KOPT-K1 (cell line): Measurements from ENCODE around the gene ZCCHC7.
"Not testable (repeated sequence)": the region's sequence is repeated elsewhere in the genome, so short reads cannot be mapped to it uniquely, and the experiment has no call there.

ENCODE experiments used
- H3K27ac ChIP-seq: fragments of 200-600 bp; sonication (generic); 2 replicates; pipeline ENCODE4 v1.5.1; 2016; ENCODE audit warnings: antibody characterized with exemption, mild to moderate bottlenecking, low read depth, low read length; ENCODE audit not compliant: poor library complexity, severe bottlenecking
- H3K36me3 ChIP-seq: fragments of 200-600 bp; sonication (generic); 2 replicates; pipeline ENCODE4 v1.5.1; 2017; ENCODE audit warnings: antibody characterized with exemption, mild to moderate bottlenecking, low read length, moderate library complexity; ENCODE audit not compliant: insufficient read depth
- H3K9me3 ChIP-seq: fragments of 200-600 bp; sonication (generic); 2 replicates; pipeline ENCODE4 v1.5.1; 2017; ENCODE audit warnings: antibody characterized with exemption, low read length, mild to moderate bottlenecking; ENCODE audit not compliant: insufficient read depth, poor library complexity, severe bottlenecking

ZCCHC7 gene

DNA sequence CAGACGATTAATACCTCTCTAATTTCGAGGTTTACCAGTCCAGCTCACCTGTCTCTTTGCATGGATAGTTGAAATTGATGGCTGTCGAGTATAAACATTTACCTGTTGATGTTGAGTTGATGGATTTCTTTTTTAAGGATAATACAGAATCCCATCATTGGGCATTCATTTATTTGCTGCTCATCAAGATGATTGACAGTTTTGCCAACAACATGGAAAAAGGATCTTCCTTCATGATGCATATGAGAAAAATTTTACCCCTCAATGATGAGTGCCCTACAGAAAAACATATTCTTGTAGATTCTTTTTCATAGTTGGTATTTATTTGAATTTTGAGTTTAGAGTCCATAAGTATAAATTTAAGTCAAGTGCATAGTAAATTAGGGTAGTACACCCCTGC lies 59.2 kb downstream of the ZCCHC7 start:
- Histone ChIP-seq H3K27ac (no peak overlapping the region), H3K36me3 (peaks cover 6% of the 10 kb centered on the region), H3K9me3 (no peaks in the 10 kb centered on the region)

DNA sequence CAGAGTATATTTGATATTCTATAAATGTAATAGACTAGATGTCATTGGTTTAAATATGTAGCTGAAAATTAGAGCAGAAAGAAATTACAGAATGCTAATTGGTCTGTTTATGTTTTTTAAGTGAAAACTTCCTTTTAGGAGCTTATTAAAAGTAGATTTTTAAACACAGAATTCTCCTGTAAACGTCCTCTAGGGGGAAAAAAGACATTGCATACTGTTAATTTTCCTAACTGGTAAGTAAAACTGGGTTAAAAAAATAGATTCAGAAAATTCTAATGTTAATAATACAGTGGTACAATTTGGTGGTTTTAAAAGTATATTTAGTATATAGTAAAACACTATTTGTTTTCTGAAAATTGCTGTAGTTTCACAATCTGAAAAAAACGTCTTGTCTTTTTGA lies 59.8 kb downstream of the ZCCHC7 start:
- Histone ChIP-seq H3K36me3 (peaks cover 6% of the 10 kb centered on the region), H3K27ac (no peak overlapping the region), H3K9me3 (no peaks in the 10 kb centered on the region)

DNA sequence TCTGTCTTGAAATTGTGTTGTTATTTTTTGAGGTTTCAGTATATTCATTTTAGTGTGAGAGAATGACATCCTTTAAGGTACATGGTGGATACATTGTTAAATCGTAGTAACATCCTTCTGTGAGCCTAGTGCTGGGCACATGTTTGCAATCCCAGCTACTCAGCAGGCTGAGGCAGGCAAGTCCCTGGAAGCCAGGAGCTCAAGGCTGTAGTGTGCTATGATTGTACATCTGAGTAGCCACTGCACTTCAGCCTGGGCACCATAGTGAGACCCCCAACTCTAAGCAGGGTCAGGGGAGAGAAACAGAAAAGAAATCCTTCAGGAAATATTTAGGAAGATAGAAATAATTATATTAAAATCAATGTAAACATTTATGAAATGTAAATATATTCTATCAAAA lies 62.3 kb downstream of the ZCCHC7 start:
- peaks cover 6% of the 10 kb centered on the region for H3K36me3 ChIP-seq
- H3K9me3 ChIP-seq: no peaks in the 10 kb centered on the region
- no peak overlapping the region for H3K27ac ChIP-seq

DNA sequence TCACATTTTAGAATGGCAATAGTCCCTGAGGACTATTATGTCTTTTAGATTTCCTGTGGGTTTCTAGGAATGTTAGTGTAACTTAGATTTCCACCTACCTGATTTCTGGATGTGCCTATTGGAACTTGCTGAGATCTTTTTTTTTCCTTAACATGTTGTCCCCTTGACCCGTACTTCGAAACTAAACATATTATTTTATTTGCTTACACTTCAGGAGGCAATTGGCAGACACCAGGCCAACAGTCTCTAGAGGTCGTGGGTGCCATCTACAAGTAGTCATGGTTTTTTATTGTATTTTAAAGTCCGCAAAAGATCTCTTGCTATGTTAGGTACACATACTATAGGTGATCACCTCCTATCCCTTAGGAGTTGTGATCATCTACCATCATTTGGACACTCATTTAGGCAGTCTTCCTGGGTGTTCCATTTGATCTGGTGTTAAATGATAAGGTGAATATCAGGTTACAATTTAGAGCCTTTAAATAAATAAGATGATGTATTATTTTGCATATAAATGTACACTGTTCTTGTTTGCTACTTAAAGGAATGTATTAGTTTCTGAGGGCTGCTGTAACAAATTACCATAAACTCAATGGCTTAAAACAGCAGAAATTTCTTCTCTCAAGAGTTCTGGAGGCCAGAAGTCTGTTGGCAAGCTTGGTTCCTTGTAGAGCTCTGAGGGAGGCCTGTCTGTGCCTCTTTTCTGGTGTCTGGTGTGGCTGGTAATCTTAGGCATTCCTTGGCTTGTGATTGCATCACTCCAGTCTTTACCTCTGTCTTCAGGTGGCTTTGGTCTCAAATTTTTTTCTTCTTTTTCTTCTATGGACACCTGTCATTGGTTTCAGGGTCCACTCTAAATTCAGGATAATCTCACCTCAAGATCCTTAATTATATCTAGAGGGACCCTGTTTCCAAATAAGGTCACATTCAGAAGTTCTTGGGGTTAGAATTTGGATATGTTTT lies 64.8 kb downstream of the ZCCHC7 start:
- peaks cover 13% of the 10 kb centered on the region for H3K36me3 ChIP-seq
- no peak overlapping the region for H3K27ac ChIP-seq
- no peaks in the 10 kb centered on the region for H3K9me3 ChIP-seq

DNA sequence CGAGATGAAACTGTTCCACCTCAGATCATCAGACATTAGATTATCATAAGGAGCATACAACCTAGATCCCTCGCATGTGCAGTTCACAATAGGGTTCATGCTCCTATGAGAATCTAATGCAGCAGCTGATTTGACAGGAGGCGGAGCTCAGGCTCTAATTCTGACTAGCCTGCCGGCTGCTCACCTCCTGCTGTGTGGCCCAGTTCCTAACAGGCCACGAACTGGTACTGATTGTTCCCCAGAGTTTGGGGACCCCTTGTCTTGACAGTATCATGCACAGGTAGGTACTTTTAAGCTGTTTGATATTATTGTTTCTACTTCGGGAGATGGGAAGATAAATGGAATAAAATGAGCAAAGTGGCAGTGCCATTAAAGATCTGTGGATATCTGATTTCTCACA lies 66.9 kb downstream of the ZCCHC7 start:
- Histone ChIP-seq H3K27ac (no peak overlapping the region), H3K36me3 (peaks cover 14% of the 10 kb centered on the region; the same call in 1 of the 2 replicates), H3K9me3 (no peaks in the 10 kb centered on the region)

GRCh38 chr9:37187713-37188439 lies 67.5 kb downstream of the ZCCHC7 start:
- Histone ChIP-seq H3K9me3 (no peaks in the 10 kb centered on the region), H3K36me3 (peaks cover 14% of the 10 kb centered on the region; the same call in 1 of the 2 replicates), H3K27ac (no peak overlapping the region)

- peaks cover 14% of the 10 kb centered on the region; the same call in 1 of the 2 replicates for H3K36me3 ChIP-seq
- H3K9me3 ChIP-seq, H3K27ac ChIP-seq: not testable (repeated sequence)
These were observed 70.4 kb downstream of the ZCCHC7 start for GRCh38 chr9:37190739-37191138.

DNA sequence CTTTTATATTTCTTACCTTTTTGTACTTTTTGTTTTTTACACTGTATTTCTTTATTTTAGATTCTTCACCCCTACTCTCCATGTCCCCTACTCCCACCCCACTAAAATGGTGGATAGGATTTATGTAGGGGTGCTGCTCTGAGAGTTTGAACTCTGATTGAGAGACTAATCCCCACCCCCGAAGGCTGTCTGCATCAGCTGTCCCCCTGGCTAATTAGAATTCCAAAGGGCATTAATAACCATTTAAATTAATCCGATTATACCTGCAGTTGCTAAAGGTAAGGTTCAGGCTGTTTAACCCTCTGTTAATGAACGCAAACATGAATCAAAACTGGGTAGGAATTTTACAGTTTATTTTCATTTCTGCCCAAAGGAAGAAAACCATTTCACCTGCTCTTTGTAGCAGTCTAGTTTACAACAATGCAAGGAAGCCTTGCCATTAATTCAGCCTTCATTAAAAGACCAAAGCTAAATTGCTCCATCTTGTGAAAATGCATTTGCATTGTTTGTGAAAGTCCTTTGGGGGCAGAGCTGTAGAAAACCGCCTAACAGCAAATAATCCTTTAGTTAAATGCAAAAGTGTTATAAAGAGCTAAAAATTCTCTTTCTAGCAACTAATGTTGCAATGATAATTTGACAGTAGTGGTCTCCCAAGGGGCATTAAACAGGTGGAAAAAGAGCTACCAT lies 71.2 kb downstream of the ZCCHC7 start:
- H3K36me3 ChIP-seq: peaks cover 14% of the 10 kb centered on the region; the same call in 1 of the 2 replicates
- H3K27ac ChIP-seq: no peak overlapping the region

DNA sequence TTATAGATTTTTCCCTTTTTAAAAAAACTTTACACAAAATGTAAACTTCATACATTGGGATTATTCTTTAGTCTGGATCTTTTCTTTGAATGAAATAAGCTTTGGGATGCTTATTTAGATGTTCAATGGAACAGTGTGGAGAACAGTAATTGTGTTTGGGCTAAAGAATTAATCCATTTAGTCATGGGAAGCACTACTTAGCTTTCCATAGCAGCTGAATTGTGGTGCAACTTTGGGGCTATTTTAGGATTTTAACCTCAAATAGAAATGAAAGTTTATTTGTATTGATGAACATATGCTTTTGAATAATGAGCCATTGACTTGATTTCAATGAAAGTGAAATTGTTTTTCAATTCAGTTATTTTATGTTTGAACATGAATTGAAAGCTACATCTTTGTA lies 72.4 kb downstream of the ZCCHC7 start:
- Histone ChIP-seq H3K27ac (no peak overlapping the region), H3K36me3 (peaks cover 14% of the 10 kb centered on the region; the same call in 1 of the 2 replicates), H3K9me3 (no peaks in the 10 kb centered on the region)

More for the DNA sequence above, 71.2 kb downstream of the ZCCHC7 start:
- no peaks in the 10 kb centered on the region for H3K9me3 ChIP-seq

- no peaks in the 10 kb centered on the region for H3K36me3 ChIP-seq
- no peaks in the 10 kb centered on the region for H3K9me3 ChIP-seq
- peak overlapping the region; percentile 7 for H3K27ac ChIP-seq
These were observed 77.0 kb downstream of the ZCCHC7 start for GRCh38 chr9:37197158-37198038.

GRCh38 chr9:37198039-37198729 lies 77.8 kb downstream of the ZCCHC7 start:
- H3K36me3 ChIP-seq: peaks cover 6% of the 10 kb centered on the region; the same call in 1 of the 2 replicates
- no peak overlapping the region for H3K27ac ChIP-seq
- peaks cover under 1% of the 10 kb centered on the region for H3K9me3 ChIP-seq

GRCh38 chr9:37198831-37199230 lies 78.5 kb downstream of the ZCCHC7 start:
- peaks cover 7% of the 10 kb centered on the region for H3K9me3 ChIP-seq
- H3K36me3 ChIP-seq: peaks cover 12% of the 10 kb centered on the region; the same call in 1 of the 2 replicates
- H3K27ac ChIP-seq: no peak overlapping the region

- Histone ChIP-seq H3K27ac (no peak overlapping the region), H3K9me3 (peaks cover 9% of the 10 kb centered on the region)
These were observed 80.1 kb downstream of the ZCCHC7 start for GRCh38 chr9:37200433-37201005.

More at GRCh38 chr9:37200433-37201005, 80.1 kb downstream of the ZCCHC7 start:
- H3K36me3 ChIP-seq: peaks cover 18% of the 10 kb centered on the region; the same call in 1 of the 2 replicates
